AG04450 (cell line): Measurements from ENCODE around the gene NKX3-2. TPM values are rescaled to one million over a fixed set of nuclear protein-coding genes. Genes with fewer than 3 reads are reported as not detected.
A peak's percentile ranks its signal among the peaks of the same experiment; 100 is the strongest.

Experiments used
- CTCF ChIA-PET: fragments of 300-600, 350-600 bp; formaldehyde crosslinking; extraction: SDS; loops from one replicate; lab custom pipeline; 2022; ENCODE audit warnings: antibody characterized with exemption, inconsistent platforms; lab: Charles Lee
- POLR2A ChIA-PET: fragments of 350-600 bp; formaldehyde crosslinking; extraction: SDS; loops from one replicate; lab custom pipeline; 2021; ENCODE audit warnings: antibody characterized with exemption, inconsistent platforms; lab: Yijun Ruan, JAX
- DNase-seq: peaks from one replicate; pipeline ENCODE4 v3.0.0-alpha.2; 2011; ENCODE audit warnings: low read depth, low spot score
- H3K27ac ChIP-seq: one replicate; pipeline ENCODE4 v1.5.1; 2012; ENCODE audit warnings: low read depth, low read length, control low read depth
- H3K27me3 ChIP-seq: one replicate; pipeline ENCODE4 v1.6.0; 2012; ENCODE audit warnings: low read length; ENCODE audit not compliant: control insufficient read depth, insufficient read depth
- H3K4me3 ChIP-seq: 2 replicates; pipeline ENCODE4 v1.5.1; 2011; ENCODE audit warnings: mild to moderate bottlenecking, low read depth, low read length, control low read depth
- H3K9me3 ChIP-seq: 2 replicates; pipeline ENCODE4 v1.5.1; 2012; ENCODE audit warnings: low read length; ENCODE audit not compliant: control insufficient read depth, insufficient read depth
- CTCF ChIP-seq: IDR thresholded peaks from 2 replicates; pipeline ENCODE4 v1.5.1; 2011; ENCODE audit warnings: low read depth, low read length, control low read depth, inconsistent platforms
- polyA minus RNA-seq: library from RNA; depleted of rRNA, polyadenylated mRNA; stranded (reverse); fragments of >200 nt; gene quantifications from 2 replicates; pipeline ENCODE4 v1.2.3, GENCODE V29; 2011; rRNA and poly(A)+ RNA removed
- polyA plus RNA-seq: library from polyadenylated mRNA; depleted of rRNA; stranded (reverse); fragments of >200 nt; gene quantifications from 2 replicates; pipeline ENCODE4 v1.2.3, GENCODE V29; 2011; rRNA removed

The NKX3-2 gene
- polyA plus RNA-seq (0.04 TPM in 1 of 2 replicates, not detected in the other), polyA minus RNA-seq (not detected in 2 replicates)

GRCh38 chr4:13543839-13544605 is at the start of gene NKX3-2:
NKX3-2 (minus strand) TSS chr4:13544508; CDS start chr4:13544414, 94 bp downstream.
- no peak for DNase-seq
- H3K9me3 ChIP-seq: peaks cover 24% of the 10 kb centered on the region; the same call in 1 of the 2 replicates
- POLR2A ChIA-PET: no interaction called here
- TF ChIP-seq CTCF: no peak
- peaks cover 83% of the 10 kb centered on the region for H3K27me3 ChIP-seq
- H3K27ac ChIP-seq: no peak within 1 kb of the TSS
- H3K4me3 ChIP-seq: peak within 1 kb of the TSS; percentile 66
- CTCF ChIA-PET: interaction anchor here (1.5 kb wide), 1 partner anchor 691 kb away, joined by 4 read pairs; no protein-coding TSS in a partner anchor

- Histone ChIP-seq H3K4me3 (no peak overlapping the region), H3K9me3 (no peaks in the 10 kb centered on the region), H3K27me3 (no peaks in the 10 kb centered on the region), H3K27ac (no peak overlapping the region)
- ChIA-PET CTCF (interaction anchor here (1.3 kb wide), 1 partner anchor 740 kb away, joined by 4 read pairs; no protein-coding TSS in a partner anchor), POLR2A (no interaction called here)
- TF ChIP-seq CTCF: no peak
- DNase-seq: no peak
Observed at GRCh38 chr4:13592220-13592619, 47.9 kb upstream of the NKX3-2 start.

- no peak for DNase-seq
- Histone ChIP-seq H3K4me3 (no peak overlapping the region), H3K27me3 (no peaks in the 10 kb centered on the region), H3K9me3 (no peaks in the 10 kb centered on the region), H3K27ac (no peak overlapping the region)
- no peak for TF ChIP-seq CTCF
- POLR2A ChIA-PET: no interaction called here
- CTCF ChIA-PET: interaction anchor here (1.3 kb wide), 1 partner anchor 738 kb away, joined by 4 read pairs; no protein-coding TSS in a partner anchor
Observed at GRCh38 chr4:13590766-13591165, 46.5 kb upstream of the NKX3-2 start.

GRCh38 chr4:13588954-13589353 is 44.6 kb upstream of the NKX3-2 start:
- Histone ChIP-seq H3K9me3 (no peaks in the 10 kb centered on the region), H3K4me3 (no peak overlapping the region), H3K27me3 (no peaks in the 10 kb centered on the region), H3K27ac (no peak overlapping the region)
- TF ChIP-seq CTCF: no peak
- CTCF ChIA-PET: no interaction called here
- DNase-seq: no peak
- POLR2A ChIA-PET: no interaction called here

GRCh38 chr4:13584481-13584880 is 40.2 kb upstream of the NKX3-2 start:
- Histone ChIP-seq H3K4me3 (no peak overlapping the region), H3K27me3 (no peaks in the 10 kb centered on the region), H3K9me3 (no peaks in the 10 kb centered on the region), H3K27ac (no peak overlapping the region)
- no peak for TF ChIP-seq CTCF
- ChIA-PET CTCF (no interaction called here), POLR2A (no interaction called here)
- DNase-seq: no peak
